HepG2 (cell line): ENCODE results near the gene ZCCHC3. TPM values are rescaled to one million over a fixed set of nuclear protein-coding genes. Genes with fewer than 3 reads are reported as not detected.
A peak's percentile ranks its signal among the peaks of the same experiment; 100 is the strongest.

Source experiments
- ARNTL ChIP-seq: sonication (generic); formaldehyde crosslinking; IDR thresholded peaks from 2 replicates; pipeline ENCODE4 v1.4.0; 2020; ENCODE audit warnings: mild to moderate bottlenecking, missing genetic modification reagents
- ELF1 ChIP-seq: sonication (generic); formaldehyde crosslinking; IDR thresholded peaks from 2 replicates; pipeline ENCODE4 v1.4.0; 2020; ENCODE audit warnings: missing genetic modification reagents
- HNF4A ChIP-seq: sonication (generic); formaldehyde crosslinking; IDR thresholded peaks from 2 replicates; pipeline ENCODE4 v1.4.0; 2020; ENCODE audit warnings: missing genetic modification reagents
- ISL2 ChIP-seq: sonication (generic); formaldehyde crosslinking; IDR thresholded peaks from 2 replicates; pipeline ENCODE4 v1.5.0; 2020; ENCODE audit warnings: missing genetic modification reagents
- KDM3A ChIP-seq: IDR thresholded peaks from 2 replicates; pipeline ENCODE4 v1.6.1; 2018; ENCODE audit warnings: low read depth, missing compliant biosample characterization
- KLF13 ChIP-seq: sonication (generic); formaldehyde crosslinking; IDR thresholded peaks from 2 replicates; pipeline ENCODE4 v1.4.0; 2020; ENCODE audit warnings: mild to moderate bottlenecking, missing genetic modification reagents
- POLR2A ChIP-seq, 2 experiments: IDR thresholded peaks; 2 replicates each; pipeline ENCODE4 v1.6.1; 2011; ENCODE audit warnings: low read depth in 2 of 2, low read length in 2 of 2, mild to moderate bottlenecking in 1 of 2, moderate library complexity in 1 of 2; ENCODE audit not compliant: insufficient read depth in 1 of 2
- SOX5 ChIP-seq: IDR thresholded peaks from 2 replicates; pipeline ENCODE4 v1.6.1; 2016; ENCODE audit warnings: borderline replicate concordance
- ZNF10 ChIP-seq: sonication (generic); formaldehyde crosslinking; IDR thresholded peaks from 2 replicates; pipeline ENCODE4 v1.4.0; 2020; ENCODE audit warnings: mild to moderate bottlenecking, low read depth, missing genetic modification reagents, borderline replicate concordance
- ZNF230 ChIP-seq: sonication (generic); formaldehyde crosslinking; IDR thresholded peaks from 2 replicates; pipeline ENCODE4 v1.4.0; 2020; ENCODE audit warnings: mild to moderate bottlenecking, missing genetic modification reagents
- ZNF337 ChIP-seq: sonication (generic); formaldehyde crosslinking; IDR thresholded peaks from 2 replicates; pipeline ENCODE4 v1.5.1; 2020; ENCODE audit warnings: missing genetic modification reagents, low read depth, mild to moderate bottlenecking, borderline replicate concordance
- ZNF607 ChIP-seq: sonication (generic); formaldehyde crosslinking; IDR thresholded peaks from 2 replicates; pipeline ENCODE4 v1.5.1; 2020; ENCODE audit warnings: missing genetic modification reagents, mild to moderate bottlenecking, borderline replicate concordance
- ZNF891 ChIP-seq: sonication (generic); formaldehyde crosslinking; IDR thresholded peaks from 2 replicates; pipeline ENCODE4 v1.5.0; 2020; ENCODE audit warnings: mild to moderate bottlenecking, missing genetic modification reagents
- polyA plus RNA-seq, 8 experiments: library from polyadenylated mRNA; depleted of rRNA in 3 of 8; stranded (reverse) in 7 of 8; unstranded in 1 of 8; fragments of >200 nt; fragmentation: Illumina TruSeq in 4 of 8; extraction: Trizol in 4 of 8; gene quantifications; 2 replicates each; pipeline versions ENCODE4 v1.2.1 to v1.2.3, GENCODE V29; 2011 to 2016; ENCODE audit warnings: low read depth in 4 of 8, missing spikeins in 1 of 8, mixed read lengths in 1 of 8; ENCODE audit not compliant: insufficient read depth in 1 of 8
- total RNA-seq, 5 experiments: library from RNA; depleted of rRNA; stranded (reverse); fragments of >200 nt; fragmentation: Illumina TruSeq; extraction: Trizol; gene quantifications; 2 replicates each; pipeline ENCODE4 v1.2.3, GENCODE V29; 2016; ENCODE audit warnings: low read depth in 1 of 5
- TF ChIP-seq, protein P1 (sequence below): IDR thresholded peaks from 2 replicates; pipeline ENCODE4 v1.6.1; 2018; ENCODE audit warnings: missing genetic modification reagents
- TF ChIP-seq, protein P2 (sequence below): sonication (generic); formaldehyde crosslinking; IDR thresholded peaks from 2 replicates; pipeline ENCODE4 v1.8.1; 2023; ENCODE audit warnings: missing genetic modification reagents, mild to moderate bottlenecking, borderline replicate concordance
- TF ChIP-seq, protein P3 (sequence below): sonication (generic); formaldehyde crosslinking; IDR thresholded peaks from 2 replicates; pipeline ENCODE4 v1.4.0; 2020; ENCODE audit warnings: missing genetic modification reagents
- TF ChIP-seq, protein P4 (sequence below): sonication (generic); formaldehyde crosslinking; IDR thresholded peaks from 2 replicates; pipeline ENCODE4 v1.4.0; 2020; ENCODE audit warnings: missing genetic modification reagents, borderline replicate concordance

The ZCCHC3 gene
- total and polyA plus RNA-seq, 2 of the 13 experiments (the other 11 are each of a cell fraction or from before 2014, with no cell fraction given), result 46.6 to 63.0 TPM

DNA sequence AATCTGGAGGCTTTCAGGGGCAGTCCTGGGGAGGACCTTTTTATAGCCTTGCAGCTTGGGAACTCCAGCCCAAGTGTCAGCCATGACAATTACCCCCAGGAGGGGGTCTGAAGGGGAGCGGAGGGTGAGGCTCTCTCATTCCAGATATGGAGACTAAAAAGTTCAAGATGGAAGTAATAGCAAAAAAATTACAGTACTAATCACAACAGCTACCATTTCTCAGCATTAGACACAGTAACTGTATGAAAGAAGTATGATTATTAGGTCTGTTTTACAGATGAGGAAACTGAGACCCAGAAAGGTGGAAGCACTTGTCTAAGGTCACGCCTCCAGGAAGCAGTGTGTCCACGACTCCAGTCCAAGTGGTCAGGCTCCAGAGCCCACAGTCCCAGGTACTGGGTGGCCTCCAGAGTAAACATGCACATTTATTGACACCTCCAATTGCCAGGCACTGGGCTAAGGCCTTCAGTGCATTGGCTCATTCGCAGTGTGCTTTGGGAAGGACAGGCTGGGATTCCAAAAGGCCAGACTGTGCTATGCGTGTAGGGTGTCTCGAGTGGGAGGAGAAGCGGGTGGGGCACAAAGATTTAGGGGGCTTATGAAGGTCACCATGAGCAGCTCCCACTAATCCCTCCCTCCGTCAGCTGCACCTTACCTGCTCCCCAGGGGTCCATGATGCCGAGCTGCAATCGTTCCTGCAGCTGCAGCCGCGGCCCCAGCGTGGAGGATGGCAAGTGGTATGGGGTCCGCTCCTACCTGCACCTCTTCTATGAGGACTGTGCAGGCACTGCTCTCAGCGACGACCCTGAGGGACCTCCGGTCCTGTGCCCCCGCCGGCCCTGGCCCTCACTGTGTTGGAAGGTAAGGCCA is 51.8 kb downstream of the ZCCHC3 start (continued):
- TF ChIP-seq, protein P1, sequence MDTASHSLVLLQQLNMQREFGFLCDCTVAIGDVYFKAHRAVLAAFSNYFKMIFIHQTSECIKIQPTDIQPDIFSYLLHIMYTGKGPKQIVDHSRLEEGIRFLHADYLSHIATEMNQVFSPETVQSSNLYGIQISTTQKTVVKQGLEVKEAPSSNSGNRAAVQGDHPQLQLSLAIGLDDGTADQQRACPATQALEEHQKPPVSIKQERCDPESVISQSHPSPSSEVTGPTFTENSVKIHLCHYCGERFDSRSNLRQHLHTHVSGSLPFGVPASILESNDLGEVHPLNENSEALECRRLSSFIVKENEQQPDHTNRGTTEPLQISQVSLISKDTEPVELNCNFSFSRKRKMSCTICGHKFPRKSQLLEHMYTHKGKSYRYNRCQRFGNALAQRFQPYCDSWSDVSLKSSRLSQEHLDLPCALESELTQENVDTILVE (CRISPR knock-in tag), result peak; percentile 27; the same call in 1 of the 2 replicates
- TF ChIP-seq, protein P2, sequence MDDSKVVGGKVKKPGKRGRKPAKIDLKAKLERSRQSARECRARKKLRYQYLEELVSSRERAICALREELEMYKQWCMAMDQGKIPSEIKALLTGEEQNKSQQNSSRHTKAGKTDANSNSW (CRISPR knock-in tag), result no peak
- TF ChIP-seq ZNF337 (CRISPR knock-in tag) (no peak), ELF1 (CRISPR knock-in tag) (peak; percentile 60; the same call in 1 of the 2 replicates), ZNF891 (CRISPR knock-in tag) (no peak; the same call in 1 of the 2 replicates), ZNF230 (CRISPR knock-in tag) (no peak), POLR2A (IDR thresholded peaks at IDR 0.05; ENCODE audit: insufficient read depth in 1 of 2, low read depth in 2 of 2, low read length in 2 of 2) (peak in 1 of 2 experiments; percentile 53; a peak in 3 of 4 replicates), ISL2 (peak; percentile 66; the same call in 1 of the 2 replicates), ZNF10 (CRISPR knock-in tag) (no peak), KLF13 (CRISPR knock-in tag) (0 out of 2 replicates have a peak, but pooled peaks have one; percentile 59), ARNTL (CRISPR knock-in tag) (0 out of 2 replicates have a peak, but pooled peaks have one; percentile 46), ZNF607 (CRISPR knock-in tag) (0 out of 2 replicates have a peak, but pooled peaks have one; percentile 56), KDM3A (CRISPR knock-in tag) (0 out of 2 replicates have a peak, but pooled peaks have one; percentile 14), HNF4A (CRISPR knock-in tag) (peak; percentile 83), SOX5 (0 out of 2 replicates have a peak, but pooled peaks have one; percentile 27)
- TF ChIP-seq, protein P3, sequence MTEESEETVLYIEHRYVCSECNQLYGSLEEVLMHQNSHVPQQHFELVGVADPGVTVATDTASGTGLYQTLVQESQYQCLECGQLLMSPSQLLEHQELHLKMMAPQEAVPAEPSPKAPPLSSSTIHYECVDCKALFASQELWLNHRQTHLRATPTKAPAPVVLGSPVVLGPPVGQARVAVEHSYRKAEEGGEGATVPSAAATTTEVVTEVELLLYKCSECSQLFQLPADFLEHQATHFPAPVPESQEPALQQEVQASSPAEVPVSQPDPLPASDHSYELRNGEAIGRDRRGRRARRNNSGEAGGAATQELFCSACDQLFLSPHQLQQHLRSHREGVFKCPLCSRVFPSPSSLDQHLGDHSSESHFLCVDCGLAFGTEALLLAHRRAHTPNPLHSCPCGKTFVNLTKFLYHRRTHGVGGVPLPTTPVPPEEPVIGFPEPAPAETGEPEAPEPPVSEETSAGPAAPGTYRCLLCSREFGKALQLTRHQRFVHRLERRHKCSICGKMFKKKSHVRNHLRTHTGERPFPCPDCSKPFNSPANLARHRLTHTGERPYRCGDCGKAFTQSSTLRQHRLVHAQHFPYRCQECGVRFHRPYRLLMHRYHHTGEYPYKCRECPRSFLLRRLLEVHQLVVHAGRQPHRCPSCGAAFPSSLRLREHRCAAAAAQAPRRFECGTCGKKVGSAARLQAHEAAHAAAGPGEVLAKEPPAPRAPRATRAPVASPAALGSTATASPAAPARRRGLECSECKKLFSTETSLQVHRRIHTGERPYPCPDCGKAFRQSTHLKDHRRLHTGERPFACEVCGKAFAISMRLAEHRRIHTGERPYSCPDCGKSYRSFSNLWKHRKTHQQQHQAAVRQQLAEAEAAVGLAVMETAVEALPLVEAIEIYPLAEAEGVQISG (CRISPR knock-in tag), result peak; percentile 79
- TF ChIP-seq, protein P4, sequence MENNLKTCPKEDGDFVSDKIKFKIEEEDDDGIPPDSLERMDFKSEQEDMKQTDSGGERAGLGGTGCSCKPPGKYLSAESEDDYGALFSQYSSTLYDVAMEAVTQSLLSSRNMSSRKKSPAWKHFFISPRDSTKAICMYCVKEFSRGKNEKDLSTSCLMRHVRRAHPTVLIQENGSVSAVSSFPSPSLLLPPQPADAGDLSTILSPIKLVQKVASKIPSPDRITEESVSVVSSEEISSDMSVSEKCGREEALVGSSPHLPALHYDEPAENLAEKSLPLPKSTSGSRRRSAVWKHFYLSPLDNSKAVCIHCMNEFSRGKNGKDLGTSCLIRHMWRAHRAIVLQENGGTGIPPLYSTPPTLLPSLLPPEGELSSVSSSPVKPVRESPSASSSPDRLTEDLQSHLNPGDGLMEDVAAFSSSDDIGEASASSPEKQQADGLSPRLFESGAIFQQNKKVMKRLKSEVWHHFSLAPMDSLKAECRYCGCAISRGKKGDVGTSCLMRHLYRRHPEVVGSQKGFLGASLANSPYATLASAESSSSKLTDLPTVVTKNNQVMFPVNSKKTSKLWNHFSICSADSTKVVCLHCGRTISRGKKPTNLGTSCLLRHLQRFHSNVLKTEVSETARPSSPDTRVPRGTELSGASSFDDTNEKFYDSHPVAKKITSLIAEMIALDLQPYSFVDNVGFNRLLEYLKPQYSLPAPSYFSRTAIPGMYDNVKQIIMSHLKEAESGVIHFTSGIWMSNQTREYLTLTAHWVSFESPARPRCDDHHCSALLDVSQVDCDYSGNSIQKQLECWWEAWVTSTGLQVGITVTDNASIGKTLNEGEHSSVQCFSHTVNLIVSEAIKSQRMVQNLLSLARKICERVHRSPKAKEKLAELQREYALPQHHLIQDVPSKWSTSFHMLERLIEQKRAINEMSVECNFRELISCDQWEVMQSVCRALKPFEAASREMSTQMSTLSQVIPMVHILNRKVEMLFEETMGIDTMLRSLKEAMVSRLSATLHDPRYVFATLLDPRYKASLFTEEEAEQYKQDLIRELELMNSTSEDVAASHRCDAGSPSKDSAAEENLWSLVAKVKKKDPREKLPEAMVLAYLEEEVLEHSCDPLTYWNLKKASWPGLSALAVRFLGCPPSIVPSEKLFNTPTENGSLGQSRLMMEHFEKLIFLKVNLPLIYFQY (CRISPR knock-in tag), result 0 out of 2 replicates have a peak, but pooled peaks have one; percentile 67
